Measurements from ENCODE around the gene SCAMP2. TPM values are rescaled to one million over a fixed set of nuclear protein-coding genes. Genes with fewer than 3 reads are reported as not detected.

The SCAMP2 gene
- polyA plus RNA-seq, 3 donors = 124 to 158 (median 124) TPM

- peaks cover 2 to 5% of the 10 kb centered on the region in 2 donors for H3K36me3 Mint-ChIP-seq
- Histone ChIP-seq H3K9ac (ENCODE audit: insufficient read depth, low read length, poor library complexity, severe bottlenecking) (no peak overlapping the region), H3K4me3 (replicated peaks in 1 of 3; ENCODE audit: low read depth in 2 of 3, low read length in 3 of 3) (no peak overlapping the region), H3K36me3 (replicated peaks in 1 of 2; ENCODE audit: control insufficient read depth in 1 of 2, insufficient read depth in 2 of 2, low read length in 2 of 2) (peaks cover 1 to 5% of the 10 kb centered on the region in 2 donors), H3K27ac (ENCODE audit: low read depth in 1 of 2, low read length in 2 of 2) (no peak overlapping the region), H3K9me3 (replicated peaks in 1 of 2; ENCODE audit: control insufficient read depth in 1 of 2, insufficient read depth in 1 of 2, low read length in 2 of 2) (no peaks in the 10 kb centered on the region), H2AFZ (ENCODE audit: insufficient read depth, low read depth, low read length, poor library complexity, severe bottlenecking) (no peak overlapping the region), H3K4me2 (replicated peaks; ENCODE audit: extremely low read depth, low read length, poor library complexity, severe bottlenecking) (no peak overlapping the region), H3K27me3 (ENCODE audit: control insufficient read depth in 2 of 2, insufficient read depth in 2 of 2, low read length in 2 of 2) (peaks cover 4 to 26% of the 10 kb centered on the region in 2 donors), H3K4me1 (ENCODE audit: control insufficient read depth in 1 of 2, insufficient read depth in 2 of 2, low read length in 2 of 2) (no peaks in the 10 kb centered on the region), H3K79me2 (ENCODE audit: insufficient read depth, low read length) (no peaks in the 10 kb centered on the region), H4K20me1 (ENCODE audit: insufficient read depth, low read length) (peaks cover 8% of the 10 kb centered on the region)
- 94% methylated on average over 5 of the region's 5 CpGs for WGBS (ENCODE audit: insufficient coverage)
- H3K4me1 Mint-ChIP-seq = peaks cover 5% of the 10 kb centered on the region
- TF ChIP-seq CTCF (IDR thresholded peaks at IDR 0.05) = no peak
- peaks cover 0 to 2% (median 0%) of the 10 kb centered on the region in 7 donors for H3K9me3 Mint-ChIP-seq
- H3K27me3 Mint-ChIP-seq (ENCODE audit: low read depth in 3 of 3) = peaks cover 19 to 24% (median 24%) of the 10 kb centered on the region in 3 donors
- H3K4me3 Mint-ChIP-seq = no peak overlapping the region
- no peak for DNase-seq
- intact Hi-C loops (cut with micrococcal nuclease) = no loop called here
- H3K27ac Mint-ChIP-seq = no peak overlapping the region
Observed at GRCh38 chr15:74830868-74831267, 42.3 kb downstream of the SCAMP2 start.

GRCh38 chr15:74829991-74830390 lies 43.2 kb downstream of the SCAMP2 start:
- Mint-ChIP-seq H3K4me1 (peaks cover 5% of the 10 kb centered on the region), H3K27ac (no peak overlapping the region), H3K9me3 (peaks cover 0 to 2% (median 0%) of the 10 kb centered on the region in 7 donors), H3K4me3 (no peak overlapping the region), H3K27me3 (ENCODE audit: low read depth in 3 of 3) (peaks cover 23 to 30% (median 26%) of the 10 kb centered on the region in 3 donors), H3K36me3 (no peaks in the 10 kb centered on the region)
- Histone ChIP-seq H3K36me3 (replicated peaks in 1 of 2; ENCODE audit: control insufficient read depth in 1 of 2, insufficient read depth in 2 of 2, low read length in 2 of 2) (no peaks in the 10 kb centered on the region), H3K27me3 (ENCODE audit: control insufficient read depth in 2 of 2, insufficient read depth in 2 of 2, low read length in 2 of 2) (peaks cover 4 to 33% of the 10 kb centered on the region in 2 donors), H3K9me3 (replicated peaks in 1 of 2; ENCODE audit: control insufficient read depth in 1 of 2, insufficient read depth in 1 of 2, low read length in 2 of 2) (no peaks in the 10 kb centered on the region), H3K27ac (ENCODE audit: low read depth in 1 of 2, low read length in 2 of 2) (no peak overlapping the region), H3K79me2 (ENCODE audit: insufficient read depth, low read length) (no peaks in the 10 kb centered on the region), H3K4me1 (ENCODE audit: control insufficient read depth in 1 of 2, insufficient read depth in 2 of 2, low read length in 2 of 2) (no peaks in the 10 kb centered on the region), H3K4me3 (replicated peaks in 1 of 3; ENCODE audit: low read depth in 2 of 3, low read length in 3 of 3) (no peak overlapping the region), H3K9ac (ENCODE audit: insufficient read depth, low read length, poor library complexity, severe bottlenecking) (no peak overlapping the region), H2AFZ (ENCODE audit: insufficient read depth, low read depth, low read length, poor library complexity, severe bottlenecking) (no peak overlapping the region), H4K20me1 (ENCODE audit: insufficient read depth, low read length) (peaks cover under 1% of the 10 kb centered on the region), H3K4me2 (replicated peaks; ENCODE audit: extremely low read depth, low read length, poor library complexity, severe bottlenecking) (no peak overlapping the region)
- no peak for TF ChIP-seq CTCF (IDR thresholded peaks at IDR 0.05)
- intact Hi-C loops (cut with micrococcal nuclease) = no loop called here
- no peak for DNase-seq
- WGBS (ENCODE audit: insufficient coverage) = 80% methylated on average over 5 of the region's 6 CpGs

All from CD14-positive monocyte (primary cell).